Hematopoietic multipotent progenitor cell treated with erythropoietin and hydrocortisone succinate and interleukin-3 and kit ligand, for 17 days (in vitro differentiated cells): ENCODE results near the gene HES4.
"Not testable (repeated sequence)": the region's sequence is repeated elsewhere in the genome, so short reads cannot be mapped to it uniquely, and the experiment has no call there.

Experiments used
- DNase-seq: peaks from one replicate; pipeline ENCODE4 v3.0.0-alpha.2; 2015; ENCODE audit warnings: low spot score

Gene HES4

DNA sequence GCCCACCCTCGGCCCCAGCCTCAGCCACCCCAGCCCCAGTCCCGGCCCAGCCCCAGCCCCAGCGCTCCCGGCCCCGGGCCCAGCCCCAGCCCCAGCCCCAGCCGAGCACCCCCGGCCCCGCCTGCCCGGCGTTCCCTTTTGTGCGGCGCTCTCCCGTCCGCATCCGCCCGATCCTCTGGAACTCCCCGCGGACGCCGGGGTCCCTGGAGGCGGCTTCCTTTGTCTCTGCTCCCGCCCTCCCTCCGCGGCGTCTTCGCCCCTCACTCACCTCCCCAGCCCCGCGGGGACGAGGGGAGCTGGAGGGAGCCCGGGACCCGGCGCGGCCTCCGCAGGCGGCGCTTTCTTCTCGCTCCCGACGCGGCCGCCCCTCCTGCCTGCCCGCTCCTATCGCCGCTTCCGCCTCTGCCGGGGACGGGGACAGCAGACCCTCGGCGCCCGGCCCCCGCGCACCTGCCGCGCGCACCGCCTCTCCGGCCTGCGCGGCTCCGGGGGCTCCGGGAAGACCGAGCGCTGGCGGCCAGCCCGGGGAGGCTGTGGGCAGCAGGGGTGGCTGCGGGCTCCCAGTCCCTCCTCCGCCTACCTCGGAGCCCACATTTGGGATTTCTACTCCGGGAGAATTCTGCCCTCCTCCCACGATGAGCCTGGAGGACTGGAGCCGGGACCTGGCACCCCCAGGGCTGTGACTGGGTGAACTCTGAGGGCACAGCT is 34.0 kb upstream of the HES4 start:
- no peak for DNase-seq

DNA sequence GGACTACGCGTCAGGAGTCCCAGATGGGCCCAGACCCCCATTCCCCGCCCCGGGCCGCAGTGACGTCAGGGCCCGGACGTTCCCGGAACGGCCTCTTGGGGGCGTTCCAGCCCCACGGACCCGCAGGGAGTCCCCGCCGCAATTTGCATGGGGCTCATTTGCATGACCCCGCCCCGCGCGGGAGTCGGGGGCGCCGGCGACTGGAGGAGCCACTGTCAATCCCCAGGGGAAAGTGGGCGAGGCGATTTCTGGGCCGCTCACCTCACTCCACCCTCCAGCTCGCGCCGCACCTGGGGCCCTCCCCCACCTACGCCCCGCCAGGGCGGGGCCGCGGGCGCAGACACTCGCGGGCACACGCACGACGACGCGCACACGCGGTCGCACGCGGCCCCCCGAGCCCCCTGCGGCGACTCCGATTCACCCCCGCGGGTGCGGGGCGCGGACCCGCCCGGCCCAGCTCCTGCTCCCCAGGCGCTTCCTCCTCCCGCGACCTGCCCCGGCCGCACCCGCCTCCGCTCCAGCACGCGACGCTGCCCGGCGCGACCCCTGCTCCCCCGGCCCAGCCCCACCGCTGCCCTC is 33.2 kb upstream of the HES4 start:
- DNase-seq = peak; percentile 70

DNA sequence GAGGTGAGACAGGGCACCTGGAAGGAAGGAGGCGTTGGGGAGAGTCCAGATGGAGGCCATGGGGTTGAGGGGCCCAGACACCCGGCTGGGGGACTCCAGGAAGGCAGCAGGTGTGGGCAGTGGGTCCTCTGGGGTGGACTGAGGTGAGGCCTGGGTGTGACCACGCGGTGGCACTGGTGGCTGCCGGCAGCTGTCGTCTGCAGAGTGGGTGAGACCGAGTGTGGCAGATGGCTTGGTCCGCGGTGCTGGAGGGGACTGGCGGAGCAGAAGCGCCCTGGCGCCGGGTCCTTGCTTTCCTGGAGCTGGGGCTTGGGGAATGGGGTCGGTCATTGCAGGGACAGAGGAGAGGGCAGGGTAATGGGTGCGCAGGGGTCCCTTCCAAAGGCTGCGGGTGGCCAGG is 32.5 kb upstream of the HES4 start:
- no peak for DNase-seq

DNA sequence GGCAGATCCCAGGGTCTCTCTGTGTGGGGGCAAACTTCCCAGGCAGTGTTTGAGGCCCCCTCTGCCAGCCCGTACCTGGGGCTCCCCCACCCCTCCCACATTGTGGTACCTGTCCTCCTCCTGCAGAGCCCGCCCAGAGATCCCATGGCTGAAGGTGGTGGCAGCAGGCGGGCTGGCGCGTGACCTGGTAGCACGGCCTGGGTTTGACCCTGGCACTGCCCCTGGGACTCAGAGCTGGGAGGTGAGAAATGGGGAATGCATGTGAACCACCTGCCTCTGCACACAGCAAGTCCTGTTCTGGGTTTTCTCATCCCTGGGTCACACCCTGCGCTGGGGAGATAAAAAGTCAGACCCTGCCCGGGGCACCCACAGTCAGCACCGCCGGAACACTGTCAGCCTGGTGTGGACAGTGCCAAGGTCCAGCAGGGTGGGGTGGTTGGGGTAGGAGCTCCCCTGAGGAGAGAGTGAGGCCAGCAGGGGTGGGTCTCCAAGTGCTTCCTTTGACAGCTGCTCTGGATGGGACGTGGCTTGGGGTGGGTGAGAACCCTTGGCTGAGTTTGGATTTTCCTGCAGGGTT is 31.9 kb upstream of the HES4 start:
- no peak for DNase-seq

DNA sequence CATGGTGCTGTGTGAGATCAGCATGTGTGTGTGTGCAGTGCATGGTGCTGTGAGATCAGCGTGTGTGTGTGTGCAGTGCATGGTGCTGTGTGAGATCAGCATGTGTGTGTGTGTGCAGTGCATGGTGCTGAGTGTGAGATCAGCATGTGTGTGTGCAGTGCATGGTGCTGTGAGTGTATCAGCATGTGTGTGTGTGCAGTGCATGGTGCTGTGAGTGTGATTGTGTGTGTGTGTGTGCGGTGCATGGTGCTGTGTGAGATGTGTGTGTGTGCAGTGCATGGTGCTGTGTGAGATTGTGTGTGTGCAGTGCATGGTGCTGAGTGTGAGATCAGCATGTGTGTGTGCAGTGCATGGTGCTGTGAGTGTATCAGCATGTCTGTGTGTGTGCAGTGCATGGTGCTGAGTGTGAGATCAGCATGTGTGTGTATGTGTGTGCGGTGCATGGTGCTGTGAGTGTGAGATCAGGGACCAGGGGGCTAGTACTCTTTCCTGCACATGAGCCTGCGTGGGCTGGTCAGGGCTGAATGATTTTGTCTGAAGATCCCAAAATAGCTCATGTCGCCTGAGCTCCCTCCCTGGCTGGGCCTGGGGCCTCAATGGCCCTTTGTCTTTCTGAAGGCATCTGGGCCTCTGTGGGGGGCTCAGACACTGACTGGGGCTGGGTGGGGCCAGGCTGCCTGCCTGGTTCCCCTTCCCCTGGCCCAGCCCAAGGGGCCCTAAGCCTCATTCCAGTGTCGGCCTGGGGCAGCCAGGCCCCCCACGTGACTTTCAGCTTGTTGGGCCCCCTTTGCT is 31.2 kb upstream of the HES4 start:
- not testable (repeated sequence) for DNase-seq

DNA sequence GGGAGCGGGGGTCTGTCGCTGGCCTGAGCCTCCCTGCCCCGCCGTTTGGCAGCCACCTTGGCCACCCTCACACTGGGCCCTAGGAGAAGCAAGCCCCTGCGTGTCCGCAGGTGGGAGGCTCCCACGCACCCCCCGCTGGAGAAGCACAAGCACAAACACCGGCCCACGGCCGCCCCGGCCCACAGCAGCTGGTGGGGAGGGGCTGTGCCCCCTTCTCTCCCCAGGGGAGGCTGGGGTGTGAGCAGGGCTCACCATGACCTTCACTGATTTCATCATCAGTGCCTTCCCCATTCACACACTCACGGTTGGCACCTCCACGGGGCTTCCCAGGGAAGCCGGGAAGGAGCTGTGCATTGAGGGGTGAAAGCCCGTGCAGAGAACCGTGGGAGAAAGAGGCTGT is 27.9 kb upstream of the HES4 start:
- DNase-seq = no peak

DNA sequence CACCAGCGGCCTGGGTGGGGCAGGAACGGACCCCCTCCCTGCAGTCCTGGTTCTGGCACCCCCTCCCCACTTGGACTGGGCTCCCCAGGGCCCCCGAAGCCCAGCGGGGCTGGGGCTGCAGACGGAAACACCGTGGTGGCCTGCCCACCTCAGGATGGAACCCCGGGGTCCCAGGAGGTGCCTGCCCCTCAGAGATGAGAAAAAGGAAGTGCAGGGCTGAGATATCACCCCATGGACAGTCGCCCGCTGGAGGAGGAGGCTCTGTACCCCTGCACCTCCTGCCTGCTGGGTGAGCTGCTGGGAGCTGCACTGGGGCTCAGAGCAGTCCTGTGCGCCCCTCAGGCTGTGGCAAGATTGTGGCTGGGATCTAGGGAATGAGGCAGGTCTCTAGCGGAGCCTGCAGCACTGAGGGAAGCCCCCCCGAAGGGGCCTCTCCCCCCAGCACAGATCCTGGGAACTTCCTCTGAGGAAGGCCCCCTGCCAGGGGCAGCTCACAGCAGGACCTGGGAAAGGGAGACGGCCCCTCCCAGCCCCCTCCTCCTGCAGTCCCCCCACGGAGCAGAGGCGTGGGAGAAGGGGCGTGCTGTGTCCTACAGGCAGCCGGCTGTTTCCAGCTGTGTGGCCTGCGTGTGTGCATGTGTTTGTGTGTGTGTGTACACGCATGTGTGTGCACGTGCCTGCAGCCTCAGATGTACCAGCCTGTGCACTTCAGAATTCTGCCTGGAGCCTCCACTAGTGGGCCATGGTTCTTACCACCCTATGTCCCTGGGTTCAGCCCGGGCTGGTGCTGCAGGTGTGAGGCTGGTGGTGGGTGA is 26.9 kb upstream of the HES4 start:
- no peak for DNase-seq

DNA sequence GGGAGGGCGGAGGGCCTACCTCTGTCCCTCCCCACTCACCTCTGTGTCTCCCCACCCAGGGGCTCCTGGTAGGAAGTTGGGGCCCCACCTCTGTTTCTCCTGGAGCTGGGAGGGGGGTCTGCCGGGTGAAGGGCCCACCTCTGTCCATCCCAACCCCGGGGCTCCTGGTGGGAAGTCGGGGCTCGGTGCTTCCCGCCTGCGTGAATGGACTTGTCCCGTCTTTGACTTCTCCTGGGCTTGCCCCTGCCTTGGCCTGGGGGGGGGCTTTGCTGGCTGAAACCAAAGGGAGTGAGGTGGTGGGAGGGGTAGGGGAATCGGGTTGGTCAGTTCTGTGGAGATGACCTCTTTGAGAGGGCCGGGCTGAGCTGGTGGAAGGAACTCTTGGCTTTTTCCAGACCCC is 25.8 kb upstream of the HES4 start:
- no peak for DNase-seq

GRCh38 chr1:1024771-1025699 is 25.1 kb upstream of the HES4 start:
- DNase-seq = no peak

DNA sequence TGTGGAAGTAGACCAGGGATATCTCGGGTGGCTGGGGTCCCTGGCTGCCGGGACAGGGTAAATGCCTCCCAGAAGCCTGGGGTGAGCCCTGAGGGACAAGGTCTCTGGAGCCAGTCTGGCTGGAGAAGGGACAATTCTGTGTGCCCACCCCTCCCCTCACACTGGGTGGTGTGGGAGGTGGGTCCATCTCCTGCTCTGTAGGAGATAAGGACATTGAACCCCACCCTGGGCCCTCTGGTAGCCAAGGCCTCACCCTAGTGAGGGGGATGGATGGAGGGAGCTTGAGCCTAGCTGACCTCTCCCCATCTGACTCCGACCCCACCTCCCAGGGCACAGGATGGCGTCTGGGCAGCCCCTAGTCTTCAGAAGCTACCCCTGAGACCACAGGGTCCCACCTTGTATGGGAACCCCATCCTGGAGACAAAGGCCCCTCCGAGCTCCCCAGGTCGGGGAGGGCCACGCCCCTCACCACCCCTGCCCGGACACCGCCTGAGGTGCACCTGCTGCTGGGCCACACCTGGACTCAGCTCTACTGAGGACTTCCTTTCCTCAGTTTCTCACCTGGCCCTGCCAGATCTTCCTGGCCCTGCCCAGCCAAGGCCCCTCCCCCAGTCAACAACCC is 24.4 kb upstream of the HES4 start:
- DNase-seq = peak; percentile 58

DNA sequence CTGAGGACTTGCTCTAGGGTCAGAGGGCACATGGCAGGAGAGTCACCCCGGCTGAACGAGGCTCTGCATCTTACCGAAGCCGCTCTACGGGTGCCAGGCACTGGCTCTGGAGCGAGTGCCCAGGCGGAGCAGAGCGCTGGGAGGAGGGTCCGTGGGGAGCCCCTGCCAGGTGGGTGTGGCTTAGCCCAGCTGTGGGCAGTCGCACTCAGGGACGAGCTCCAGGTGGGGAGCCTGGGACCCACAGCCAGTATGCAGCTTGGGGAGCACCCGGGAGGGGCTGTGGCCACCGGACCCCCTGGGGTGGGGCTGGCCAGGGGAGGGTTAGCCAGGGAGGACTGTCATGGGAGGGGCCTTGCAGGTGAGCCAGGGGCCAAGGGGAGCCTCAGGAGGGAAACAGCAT is 23.8 kb upstream of the HES4 start:
- no peak for DNase-seq

- no peak for DNase-seq
These were observed 22.6 kb upstream of the HES4 start for GRCh38 chr1:1022302-1023009.

DNA sequence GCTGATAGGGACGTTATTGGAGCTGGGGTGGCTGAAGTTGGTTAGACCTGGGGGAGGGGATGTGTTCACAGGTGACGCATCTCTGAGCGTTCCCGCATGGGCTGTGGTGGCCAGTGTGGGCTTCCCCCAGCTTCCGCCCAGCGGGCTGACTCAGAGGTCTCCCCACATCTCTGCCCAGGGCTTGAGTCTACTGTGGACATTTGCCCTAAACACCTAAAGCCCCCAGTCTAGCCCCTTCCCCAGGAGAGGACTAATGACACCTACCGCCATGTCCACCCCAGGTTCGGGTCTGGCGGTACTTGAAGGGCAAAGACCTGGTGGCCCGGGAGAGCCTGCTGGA is 22.0 kb upstream of the HES4 start:
- DNase-seq = no peak

DNA sequence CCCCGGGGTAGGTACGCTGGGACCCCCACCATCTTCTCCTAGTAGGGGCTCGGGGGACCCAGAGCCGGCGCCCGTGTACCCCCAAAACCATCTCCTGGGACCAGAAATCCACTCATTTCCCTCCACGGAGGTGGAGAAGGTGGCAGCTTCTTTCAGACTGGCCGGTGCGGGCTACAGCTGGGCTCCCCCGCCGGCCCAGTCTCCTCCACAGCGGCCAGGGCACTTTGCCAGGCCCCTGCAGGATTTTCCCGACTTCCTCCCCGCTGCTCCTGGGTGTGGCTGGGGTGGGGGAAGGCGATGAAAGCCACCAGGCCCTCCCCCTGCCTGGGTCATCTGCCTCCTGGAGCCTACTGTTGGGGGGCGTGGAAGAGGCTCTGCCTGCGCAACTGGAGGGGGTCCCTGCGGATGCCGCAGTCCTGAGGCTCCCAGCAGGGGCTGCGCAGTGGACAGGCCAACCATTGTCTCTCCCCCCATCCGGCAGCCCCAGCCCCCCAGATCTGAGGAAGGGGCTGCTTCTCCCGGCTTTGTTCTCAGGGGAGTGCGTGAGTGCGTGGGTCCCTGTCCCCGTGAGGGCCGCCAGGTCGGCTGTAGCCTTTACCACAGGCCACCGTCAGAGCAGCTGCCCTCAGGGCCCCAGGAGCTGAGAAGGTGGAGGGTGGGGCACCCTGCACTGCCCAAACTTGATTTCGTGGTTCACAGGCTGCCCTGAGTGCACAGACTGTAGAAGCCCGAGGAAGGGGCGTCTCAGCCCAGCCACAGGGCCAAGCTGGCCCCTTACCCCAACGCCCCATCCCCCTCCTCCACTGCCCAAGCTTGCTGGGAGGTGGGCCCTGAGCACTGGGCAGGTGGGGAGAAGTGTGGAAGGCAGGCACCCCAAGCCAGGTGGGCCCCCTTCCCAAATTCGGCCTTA is 21.4 kb upstream of the HES4 start:
- peak; percentile 29 for DNase-seq

DNA sequence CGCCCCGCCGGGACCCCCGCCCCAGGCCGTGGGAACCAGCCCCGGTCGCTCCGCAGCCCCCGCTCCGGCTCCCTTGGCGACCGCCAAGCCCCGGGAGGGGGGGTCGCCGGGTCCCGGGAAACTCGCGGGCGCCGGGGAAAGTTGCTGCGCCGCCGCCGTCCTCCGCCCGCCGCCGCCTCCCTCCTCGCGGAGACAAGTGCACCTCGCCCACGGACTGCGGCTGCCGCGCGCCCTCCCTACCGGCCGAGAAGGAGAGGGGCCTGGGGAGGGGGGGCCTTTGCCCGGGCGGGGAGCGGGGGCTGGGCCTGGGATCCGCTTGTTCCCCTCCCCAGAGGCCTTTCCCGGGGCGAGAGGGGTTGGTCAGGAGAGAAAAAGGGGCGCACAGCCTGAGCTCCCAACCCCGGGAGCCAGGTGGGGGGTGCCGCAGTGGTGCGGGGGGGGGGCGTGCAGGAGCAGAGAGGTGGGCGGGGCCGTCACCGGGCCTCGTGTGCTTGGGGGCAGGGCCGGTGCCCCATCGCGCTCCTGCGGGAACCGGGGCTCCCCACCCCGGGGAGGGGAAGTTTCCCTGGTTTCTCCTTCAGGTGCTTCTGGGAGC is 20.6 kb upstream of the HES4 start:
- DNase-seq = peak; percentile 30

DNA sequence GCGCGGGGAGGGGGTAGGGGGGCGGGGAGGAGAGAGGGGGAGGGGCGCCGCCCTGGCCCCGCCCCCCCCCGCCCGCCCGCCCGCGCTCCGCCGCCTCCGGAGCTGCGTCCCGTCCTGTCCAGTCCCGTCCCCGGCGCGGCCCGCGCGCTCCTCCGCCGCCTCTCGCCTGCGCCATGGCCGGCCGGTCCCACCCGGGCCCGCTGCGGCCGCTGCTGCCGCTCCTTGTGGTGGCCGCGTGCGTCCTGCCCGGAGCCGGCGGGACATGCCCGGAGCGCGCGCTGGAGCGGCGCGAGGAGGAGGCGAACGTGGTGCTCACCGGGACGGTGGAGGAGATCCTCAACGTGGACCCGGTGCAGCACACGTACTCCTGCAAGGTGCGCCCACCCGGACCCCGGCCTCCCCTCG is 20.1 kb upstream of the HES4 start, which contains the start of gene AGRN:
Gene AGRN, plus strand, starts transcription at position 121 of the 405 bp plus-strand sequence. Its CDS starts 53 bp downstream, at position 174.
- DNase-seq = peak; percentile 41

GRCh38 chr1:1019122-1019999 is 19.5 kb upstream of the HES4 start:
- DNase-seq = peak; percentile 81
